Caco-2 (cell line): ENCODE measurements around the gene PCDHA13. TPM values are rescaled to one million over a fixed set of nuclear protein-coding genes. Genes with fewer than 3 reads are reported as not detected.

Experiments used
- BruUV-seq: library from RNA; stranded (reverse); fragments of 400-500 nt; replicated peaks from 2 replicates; lab custom pipeline; 2021; lab: Mats Ljungman, UMichigan
- CTCF ChIA-PET: fragments of 300-600 bp; sonication (Branson Sonifier 250); formaldehyde crosslinking; loops from one replicate; lab custom pipeline; 2022; ENCODE audit warnings: antibody characterized with exemption; lab: Charles Lee
- POLR2A ChIA-PET: fragments of 300-600 bp; sonication (Branson Sonifier 250); formaldehyde crosslinking; loops from one replicate; lab custom pipeline; 2022; ENCODE audit warnings: antibody characterized with exemption; lab: Charles Lee
- DNase-seq, 2 experiments: peaks; one replicate each; pipeline versions ENCODE4 v3.0.0 to v3.0.0-alpha.2; 2020 to 2022
- H3K27me3 ChIP-seq: replicated peaks from 2 replicates; pipeline ENCODE4 v1.6.0; 2011; ENCODE audit warnings: low read length; ENCODE audit not compliant: control insufficient read depth, insufficient read depth
- H3K36me3 ChIP-seq: 2 replicates; pipeline ENCODE4 v1.5.1; 2011; ENCODE audit warnings: low read length; ENCODE audit not compliant: control insufficient read depth, insufficient read depth
- H3K4me1 ChIP-seq: fragments of 250-450 bp; sonication (Bioruptor Pico); 2 replicates; pipeline ENCODE4 v1.5.1; 2020; ENCODE audit warnings: mild to moderate bottlenecking
- H3K4me3 ChIP-seq: 2 replicates; pipeline ENCODE4 v1.5.1; 2011; ENCODE audit warnings: low read depth, mild to moderate bottlenecking, control low read depth, low read length
- H3K9me3 ChIP-seq: fragments of 250-450 bp; sonication (Bioruptor Pico); 2 replicates; pipeline ENCODE4 v1.5.1; 2020; ENCODE audit warnings: mild to moderate bottlenecking, moderate library complexity
- H3K27ac Mint-ChIP-seq: one replicate; pipeline ENCODE4 v1.8.0; 2022; ENCODE audit warnings: mixed read lengths; ENCODE audit not compliant: unreplicated experiment
- H3K27me3 Mint-ChIP-seq: one replicate; pipeline ENCODE4 v1.8.0; 2022; ENCODE audit warnings: mixed read lengths; ENCODE audit not compliant: insufficient read depth, unreplicated experiment
- H3K36me3 Mint-ChIP-seq: one replicate; pipeline ENCODE4 v1.8.0; 2022; ENCODE audit warnings: mild to moderate bottlenecking, mixed read lengths; ENCODE audit not compliant: insufficient read depth, unreplicated experiment
- H3K4me1 Mint-ChIP-seq: one replicate; pipeline ENCODE4 v1.8.0; 2022; ENCODE audit warnings: low read depth, mixed read lengths; ENCODE audit not compliant: unreplicated experiment
- H3K4me3 Mint-ChIP-seq: one replicate; pipeline ENCODE4 v1.8.0; 2022; ENCODE audit warnings: mild to moderate bottlenecking, moderate library complexity, mixed read lengths; ENCODE audit not compliant: unreplicated experiment
- H3K9me3 Mint-ChIP-seq: one replicate; pipeline ENCODE4 v1.8.0; 2022; ENCODE audit warnings: mixed read lengths; ENCODE audit not compliant: unreplicated experiment
- intact Hi-C: fragments of 100-400 bp; cut with micrococcal nuclease; formaldehyde crosslinking; loops from one replicate; pipeline ENCODE4 v1.10.0; 2022; ENCODE audit not compliant: unreplicated experiment
- total RNA-seq: library from RNA; stranded (reverse); gene quantifications from 2 replicates; pipeline ENCODE4 v1.2.3, GENCODE V29; 2022
- TF ChIP-seq, protein P1 (sequence below), 2 experiments: fragments of 200-600 bp in 1 of 2; IDR thresholded peaks; 1 replicate in 1 of 2; 2 replicates in 1 of 2; pipeline versions ENCODE4 v1.5.1 to v1.8.0; 2011 to 2022; ENCODE audit warnings: antibody characterized with exemption in 1 of 2, control low read depth in 1 of 2, inconsistent platforms in 1 of 2, low read depth in 1 of 2, low read length in 1 of 2, mild to moderate bottlenecking in 1 of 2, moderate library complexity in 1 of 2; ENCODE audit not compliant: insufficient read depth in 1 of 2, severe bottlenecking in 1 of 2, unreplicated experiment in 1 of 2

PCDHA13 gene
- total RNA-seq, 1 experiment from 2014 or later: not detected

DNA sequence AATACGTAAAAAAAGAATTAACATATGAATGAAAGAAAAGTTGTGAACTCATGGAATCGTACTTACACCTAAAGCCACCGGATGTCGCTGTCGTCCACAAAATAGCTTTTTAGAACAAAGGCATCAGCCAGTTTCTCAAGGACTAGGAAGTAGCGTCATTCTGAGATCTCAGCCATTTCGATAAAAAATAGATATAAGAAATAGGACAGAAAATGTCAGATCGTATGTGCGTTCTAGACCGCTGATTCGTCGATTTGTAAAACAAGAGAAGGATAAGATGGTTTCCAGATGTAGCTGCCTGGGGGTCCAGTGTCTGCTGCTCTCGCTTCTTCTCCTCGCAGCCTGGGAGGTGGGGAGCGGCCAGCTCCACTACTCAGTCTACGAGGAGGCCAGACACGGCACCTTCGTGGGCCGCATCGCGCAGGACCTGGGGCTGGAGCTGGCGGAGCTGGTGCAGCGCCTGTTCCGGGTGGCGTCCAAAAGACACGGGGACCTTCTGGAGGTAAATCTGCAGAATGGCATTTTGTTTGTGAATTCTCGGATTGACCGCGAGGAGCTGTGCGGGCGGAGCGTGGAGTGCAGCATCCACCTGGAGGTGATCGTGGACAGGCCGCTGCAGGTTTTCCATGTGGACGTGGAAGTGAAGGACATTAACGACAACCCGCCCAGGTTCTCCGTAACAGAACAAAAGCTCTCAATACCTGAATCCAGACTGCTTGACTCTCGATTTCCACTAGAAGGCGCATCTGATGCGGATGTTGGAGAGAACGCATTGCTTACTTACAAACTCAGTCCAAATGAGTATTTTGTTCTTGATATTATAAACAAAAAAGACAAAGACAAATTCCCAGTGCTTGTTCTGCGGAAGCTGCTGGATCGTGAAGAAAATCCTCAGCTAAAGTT is 25.9 kb upstream of the PCDHA13 start, which contains the start of gene PCDHA10:
Gene PCDHA10, plus strand, starts transcription at position 126 of the 903 bp plus-strand sequence. Its CDS starts 152 bp downstream, at position 278.
- Mint-ChIP-seq H3K36me3 (no peaks in the 10 kb centered on the region), H3K4me3 (no peak within 1 kb of the TSS), H3K27ac (no peak within 1 kb of the TSS), H3K27me3 (no peaks in the 10 kb centered on the region), H3K4me1 (no peaks in the 10 kb centered on the region), H3K9me3 (peaks cover 27% of the 10 kb centered on the region)
- CTCF ChIA-PET: interaction anchor here (0.6 kb wide), 1 partner anchor 176 kb away, joined by 3 read pairs; no protein-coding TSS in a partner anchor
- no peak within 1 kb of the TSS for H3K4me3 ChIP-seq
- no peak for DNase-seq
- TF ChIP-seq, protein P1, sequence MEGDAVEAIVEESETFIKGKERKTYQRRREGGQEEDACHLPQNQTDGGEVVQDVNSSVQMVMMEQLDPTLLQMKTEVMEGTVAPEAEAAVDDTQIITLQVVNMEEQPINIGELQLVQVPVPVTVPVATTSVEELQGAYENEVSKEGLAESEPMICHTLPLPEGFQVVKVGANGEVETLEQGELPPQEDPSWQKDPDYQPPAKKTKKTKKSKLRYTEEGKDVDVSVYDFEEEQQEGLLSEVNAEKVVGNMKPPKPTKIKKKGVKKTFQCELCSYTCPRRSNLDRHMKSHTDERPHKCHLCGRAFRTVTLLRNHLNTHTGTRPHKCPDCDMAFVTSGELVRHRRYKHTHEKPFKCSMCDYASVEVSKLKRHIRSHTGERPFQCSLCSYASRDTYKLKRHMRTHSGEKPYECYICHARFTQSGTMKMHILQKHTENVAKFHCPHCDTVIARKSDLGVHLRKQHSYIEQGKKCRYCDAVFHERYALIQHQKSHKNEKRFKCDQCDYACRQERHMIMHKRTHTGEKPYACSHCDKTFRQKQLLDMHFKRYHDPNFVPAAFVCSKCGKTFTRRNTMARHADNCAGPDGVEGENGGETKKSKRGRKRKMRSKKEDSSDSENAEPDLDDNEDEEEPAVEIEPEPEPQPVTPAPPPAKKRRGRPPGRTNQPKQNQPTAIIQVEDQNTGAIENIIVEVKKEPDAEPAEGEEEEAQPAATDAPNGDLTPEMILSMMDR (IDR thresholded peaks at IDR 0.05; ENCODE audit: insufficient read depth in 1 of 2, low read depth in 1 of 2, low read length in 1 of 2, severe bottlenecking in 1 of 2, unreplicated experiment in 1 of 2): no peak
- no peaks in the 10 kb centered on the region for H3K36me3 ChIP-seq
- no peaks in the 10 kb centered on the region for H3K27me3 ChIP-seq
- 0 out of 2 replicates have a peak, but pooled peaks cover 7% of the 10 kb centered on the region for H3K9me3 ChIP-seq
- intact Hi-C loops: loop anchor here (1.0 kb wide), 1 partner anchor 185 kb away; no protein-coding TSS in a partner anchor
- H3K4me1 ChIP-seq: 0 out of 2 replicates have a peak, but pooled peaks cover 4% of the 10 kb centered on the region
- BruUV-seq: no TSS peak
- POLR2A ChIA-PET: no interaction called here

DNA sequence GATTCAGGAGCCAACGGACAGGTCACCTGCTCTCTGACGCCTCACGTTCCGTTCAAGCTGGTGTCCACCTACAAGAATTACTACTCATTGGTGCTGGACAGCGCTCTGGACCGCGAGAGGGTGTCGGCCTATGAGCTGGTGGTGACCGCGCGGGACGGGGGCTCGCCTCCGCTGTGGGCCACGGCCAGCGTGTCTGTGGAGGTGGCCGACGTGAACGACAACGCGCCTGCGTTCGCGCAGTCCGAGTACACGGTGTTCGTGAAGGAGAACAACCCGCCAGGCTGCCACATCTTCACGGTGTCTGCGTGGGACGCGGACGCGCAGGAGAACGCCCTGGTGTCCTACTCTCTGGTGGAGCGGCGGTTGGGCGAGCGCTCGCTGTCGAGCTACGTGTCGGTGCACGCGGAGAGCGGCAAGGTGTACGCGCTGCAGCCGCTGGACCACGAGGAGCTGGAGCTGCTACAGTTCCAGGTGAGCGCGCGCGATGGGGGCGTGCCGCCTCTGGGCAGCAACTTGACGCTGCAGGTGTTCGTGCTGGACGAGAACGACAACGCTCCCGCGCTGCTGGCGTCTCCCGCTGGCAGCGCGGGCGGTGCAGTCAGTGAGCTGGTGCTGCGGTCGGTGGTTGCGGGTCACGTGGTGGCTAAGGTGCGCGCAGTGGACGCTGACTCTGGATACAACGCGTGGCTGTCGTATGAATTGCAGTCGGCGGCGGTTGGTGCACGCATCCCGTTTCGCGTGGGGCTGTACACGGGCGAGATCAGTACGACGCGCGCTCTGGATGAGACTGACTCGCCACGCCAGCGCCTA is 24.5 kb upstream of the PCDHA13 start:
- no TSS peak for BruUV-seq
- H3K4me3 ChIP-seq: no peak overlapping the region
- Mint-ChIP-seq H3K4me3 (no peak overlapping the region), H3K27me3 (no peaks in the 10 kb centered on the region), H3K4me1 (no peaks in the 10 kb centered on the region), H3K36me3 (no peaks in the 10 kb centered on the region), H3K9me3 (peaks cover 27% of the 10 kb centered on the region), H3K27ac (no peak overlapping the region)
- CTCF ChIA-PET: no interaction called here
- H3K9me3 ChIP-seq: 0 out of 2 replicates have a peak, but pooled peaks cover 7% of the 10 kb centered on the region
- POLR2A ChIA-PET: no interaction called here
- intact Hi-C loops: no loop called here
- DNase-seq: no peak
- no peaks in the 10 kb centered on the region for H3K27me3 ChIP-seq
- TF ChIP-seq, protein P1 (IDR thresholded peaks at IDR 0.05; ENCODE audit: insufficient read depth in 1 of 2, low read depth in 1 of 2, low read length in 1 of 2, severe bottlenecking in 1 of 2, unreplicated experiment in 1 of 2): no peak
- 0 out of 2 replicates have a peak, but pooled peaks cover 4% of the 10 kb centered on the region for H3K4me1 ChIP-seq
- no peaks in the 10 kb centered on the region for H3K36me3 ChIP-seq

- H3K9me3 ChIP-seq: 0 out of 2 replicates have a peak, but pooled peaks cover 7% of the 10 kb centered on the region
- no peak overlapping the region for H3K4me3 Mint-ChIP-seq
- no peak for DNase-seq
- intact Hi-C loops: no loop called here
- no peak overlapping the region for H3K27ac Mint-ChIP-seq
- TF ChIP-seq, protein P1 (IDR thresholded peaks at IDR 0.05; ENCODE audit: insufficient read depth in 1 of 2, low read depth in 1 of 2, low read length in 1 of 2, severe bottlenecking in 1 of 2, unreplicated experiment in 1 of 2): no peak
- no peaks in the 10 kb centered on the region for H3K36me3 ChIP-seq
- H3K4me1 Mint-ChIP-seq: no peaks in the 10 kb centered on the region
- POLR2A ChIA-PET: no interaction called here
- H3K9me3 Mint-ChIP-seq: peaks cover 27% of the 10 kb centered on the region
- no peaks in the 10 kb centered on the region for H3K27me3 Mint-ChIP-seq
- H3K36me3 Mint-ChIP-seq: no peaks in the 10 kb centered on the region
- no peaks in the 10 kb centered on the region for H3K27me3 ChIP-seq
- H3K4me3 ChIP-seq: no peak overlapping the region
- CTCF ChIA-PET: no interaction called here
- BruUV-seq: no TSS peak
- 0 out of 2 replicates have a peak, but pooled peaks cover 4% of the 10 kb centered on the region for H3K4me1 ChIP-seq
These were observed 24.0 kb upstream of the PCDHA13 start for GRCh38 chr5:140857987-140858240.
